Cardiac muscle cell (in vitro differentiated cells and primary cell): ENCODE results near the gene ABCB8. TPM values are rescaled to one million over a fixed set of nuclear protein-coding genes. Genes with fewer than 3 reads are reported as not detected.

Experiments used
- DNase-seq, 2 donors: peaks; one replicate each; pipeline versions ENCODE4 v3.0.0 to v3.0.0-alpha.2; 2010 to 2017; ENCODE audit warnings: low read depth in 1 of 2, low spot score in 1 of 2
- H3K27ac ChIP-seq: fragments of 200-600 bp; sonication (generic); 2 replicates; pipeline ENCODE4 v1.5.1; 2016
- H3K27me3 ChIP-seq: fragments of 200-600 bp; sonication (generic); 2 replicates; pipeline ENCODE4 v1.6.0; 2016; ENCODE audit warnings: control low read depth
- H3K36me3 ChIP-seq: fragments of 200-600 bp; sonication (generic); 2 replicates; pipeline ENCODE4 v1.5.1; 2016; ENCODE audit warnings: control low read depth
- H3K4me1 ChIP-seq: fragments of 200-600 bp; sonication (generic); 2 replicates; pipeline ENCODE4 v1.8.1; 2017; ENCODE audit warnings: low read depth, mild to moderate bottlenecking, mixed run types
- H3K4me3 ChIP-seq: fragments of 200-600 bp; sonication (generic); 2 replicates; pipeline ENCODE4 v1.5.1; 2016; ENCODE audit warnings: mild to moderate bottlenecking
- H3K9me3 ChIP-seq: fragments of 200-600 bp; sonication (generic); 2 replicates; pipeline ENCODE4 v1.5.1; 2017; ENCODE audit warnings: low read depth, mild to moderate bottlenecking, control low read depth
- CTCF ChIP-seq: IDR thresholded peaks from 2 replicates; pipeline ENCODE4 v1.5.1; 2012; ENCODE audit warnings: low read depth, mild to moderate bottlenecking, low read length
- polyA plus RNA-seq: library from polyadenylated mRNA; unstranded; fragments of >200 nt; fragmentation: Nextera tagmentation; extraction: Ambion mirVana; gene quantifications from 2 replicates; pipeline ENCODE4 v1.2.1, GENCODE V29; 2016
- total RNA-seq: library from RNA; depleted of rRNA; stranded (reverse); fragments of >200 nt; gene quantifications from 2 replicates; pipeline ENCODE4 v1.2.3, GENCODE V29; 2016

Gene ABCB8
- total and polyA plus RNA-seq, 2 experiments from 2014 or later = 20.4 to 29.2 TPM

- no peak overlapping the region for H3K27ac ChIP-seq
- no peak for DNase-seq
- no peak for TF ChIP-seq CTCF
- peaks cover 5% of the 10 kb centered on the region for H3K27me3 ChIP-seq
- H3K4me1 ChIP-seq = peaks cover 29% of the 10 kb centered on the region
- peak overlapping the region; percentile 56 for H3K4me3 ChIP-seq
- no peaks in the 10 kb centered on the region for H3K9me3 ChIP-seq
- H3K36me3 ChIP-seq = no peaks in the 10 kb centered on the region
Observed at GRCh38 chr7:151056666-151057505, 28.6 kb downstream of the ABCB8 start.

- Histone ChIP-seq H3K4me1 (peaks cover 31% of the 10 kb centered on the region), H3K27me3 (no peaks in the 10 kb centered on the region), H3K4me3 (peak within 1 kb of the TSS; percentile 56), H3K36me3 (no peaks in the 10 kb centered on the region), H3K9me3 (no peaks in the 10 kb centered on the region), H3K27ac (peak within 1 kb of the TSS; percentile 95)
- no peak for TF ChIP-seq CTCF
- no peak for DNase-seq
Observed at GRCh38 chr7:151057506-151057988, 29.3 kb downstream of the ABCB8 start, which contains the start of gene CDK5. Gene CDK5, minus strand, starts transcription at chr7:151057897. Its CDS starts 49 bp downstream, at chr7:151057848.

GRCh38 chr7:151057989-151058780 lies 29.9 kb downstream of the ABCB8 start:
- peaks cover 31% of the 10 kb centered on the region for H3K4me1 ChIP-seq
- peak overlapping the region; percentile 95 for H3K27ac ChIP-seq
- DNase-seq = peak; percentile 99 to 100

GRCh38 chr7:151058781-151059366 lies 30.6 kb downstream of the ABCB8 start:
- peak overlapping the region; percentile 87 for H3K4me3 ChIP-seq
- H3K27ac ChIP-seq = peak overlapping the region; percentile 95
- no peaks in the 10 kb centered on the region for H3K36me3 ChIP-seq
- H3K9me3 ChIP-seq = no peaks in the 10 kb centered on the region
- peaks cover 31% of the 10 kb centered on the region for H3K4me1 ChIP-seq
- TF ChIP-seq CTCF = no peak
- DNase-seq = peak in 1 of 2 donors; percentile 21
- no peaks in the 10 kb centered on the region for H3K27me3 ChIP-seq

More at GRCh38 chr7:151057989-151058780, 29.9 kb downstream of the ABCB8 start:
- Histone ChIP-seq H3K9me3 (no peaks in the 10 kb centered on the region), H3K4me3 (peak overlapping the region; percentile 56), H3K36me3 (no peaks in the 10 kb centered on the region), H3K27me3 (no peaks in the 10 kb centered on the region)
- no peak for TF ChIP-seq CTCF
